MG63 (cell line): ENCODE data around the gene AIF1L. TPM values are rescaled to one million over a fixed set of nuclear protein-coding genes. Genes with fewer than 3 reads are reported as not detected.
A peak's percentile ranks its signal among the peaks of the same experiment; 100 is the strongest.

Source experiments
- DNase-seq: peaks from one replicate; pipeline ENCODE4 v3.0.0-alpha.2; 2020
- H3K27me3 ChIP-seq: fragments of 250-450 bp; sonication (Bioruptor Pico); 2 replicates; pipeline ENCODE4 v1.5.1; 2020; ENCODE audit warnings: mild to moderate bottlenecking, moderate library complexity
- H3K36me3 ChIP-seq: fragments of 250-450 bp; sonication (Bioruptor Pico); 2 replicates; pipeline ENCODE4 v1.5.1; 2020; ENCODE audit warnings: mild to moderate bottlenecking, moderate library complexity
- H3K4me3 ChIP-seq: fragments of 250-450 bp; sonication (Bioruptor Pico); 2 replicates; pipeline ENCODE4 v1.5.1; 2020; ENCODE audit warnings: mild to moderate bottlenecking, moderate library complexity
- H3K9me3 ChIP-seq: fragments of 250-450 bp; sonication (Bioruptor Pico); 2 replicates; pipeline ENCODE4 v1.5.1; 2020; ENCODE audit warnings: mild to moderate bottlenecking, moderate library complexity
- total RNA-seq: library from RNA; depleted of rRNA; stranded (reverse); fragments of >200 nt; shearing (Covaris generic); gene quantifications from 2 replicates; pipeline ENCODE4 v1.2.3, GENCODE V29; 2014; ENCODE audit warnings: low replicate concordance; rRNA removed

Gene AIF1L
- 24.1 and 25.7 TPM in 2 replicates for total RNA-seq

GRCh38 chr9:131096269-131097125, at the start of gene AIF1L:
Gene AIF1L, plus strand, starts transcription at chr9:131096531. Its CDS starts 99 bp downstream, at chr9:131096630.
- peak within 1 kb of the TSS; percentile 57 for H3K4me3 ChIP-seq
- DNase-seq: peak; percentile 77
- no peaks in the 10 kb centered on the region for H3K27me3 ChIP-seq
- no peaks in the 10 kb centered on the region; the same call in 1 of the 2 replicates for H3K36me3 ChIP-seq
- no peaks in the 10 kb centered on the region for H3K9me3 ChIP-seq

- no peak overlapping the region for H3K4me3 ChIP-seq
- H3K36me3 ChIP-seq: no peaks in the 10 kb centered on the region
- no peaks in the 10 kb centered on the region for H3K9me3 ChIP-seq
- peak; percentile 47 for DNase-seq
- no peaks in the 10 kb centered on the region for H3K27me3 ChIP-seq
These were observed 49.6 kb upstream of the AIF1L start for GRCh38 chr9:131046581-131047202.

DNA sequence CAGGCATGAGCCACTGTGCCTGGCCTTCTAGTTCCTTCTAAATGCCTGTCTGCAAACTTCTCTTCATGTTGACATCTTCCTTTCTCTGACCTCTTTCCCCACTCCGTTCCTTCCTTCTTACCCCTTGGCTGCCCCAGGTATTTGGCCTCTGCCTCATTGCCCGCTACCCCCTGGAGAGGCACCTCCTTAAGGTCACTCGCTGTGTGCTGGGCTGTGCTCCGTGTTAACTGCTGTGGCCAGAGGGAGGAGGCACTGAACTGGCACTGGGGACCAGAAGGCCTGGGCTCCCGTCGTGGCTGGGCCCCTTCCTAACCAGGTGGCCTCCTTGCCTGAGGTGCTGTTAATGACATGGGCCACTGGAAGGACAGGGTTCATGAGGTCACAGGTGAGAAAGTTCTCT, 48.0 kb upstream of the AIF1L start:
- no peaks in the 10 kb centered on the region for H3K36me3 ChIP-seq
- no peak for DNase-seq
- H3K4me3 ChIP-seq: no peak overlapping the region
- H3K9me3 ChIP-seq: no peaks in the 10 kb centered on the region
- H3K27me3 ChIP-seq: no peaks in the 10 kb centered on the region

GRCh38 chr9:131048820-131049219, 47.5 kb upstream of the AIF1L start:
- Histone ChIP-seq H3K27me3 (no peaks in the 10 kb centered on the region), H3K9me3 (no peaks in the 10 kb centered on the region), H3K36me3 (no peaks in the 10 kb centered on the region), H3K4me3 (no peak overlapping the region)
- DNase-seq: no peak

- H3K36me3 ChIP-seq: no peaks in the 10 kb centered on the region
- no peak for DNase-seq
- H3K9me3 ChIP-seq: no peaks in the 10 kb centered on the region
- no peaks in the 10 kb centered on the region for H3K27me3 ChIP-seq
- H3K4me3 ChIP-seq: no peak overlapping the region
These were observed 46.3 kb upstream of the AIF1L start for GRCh38 chr9:131049829-131050715.

- Histone ChIP-seq H3K27me3 (no peaks in the 10 kb centered on the region), H3K9me3 (no peaks in the 10 kb centered on the region), H3K4me3 (no peak overlapping the region), H3K36me3 (no peaks in the 10 kb centered on the region)
- DNase-seq: no peak
These were observed 45.5 kb upstream of the AIF1L start for GRCh38 chr9:131050831-131051230.

DNA sequence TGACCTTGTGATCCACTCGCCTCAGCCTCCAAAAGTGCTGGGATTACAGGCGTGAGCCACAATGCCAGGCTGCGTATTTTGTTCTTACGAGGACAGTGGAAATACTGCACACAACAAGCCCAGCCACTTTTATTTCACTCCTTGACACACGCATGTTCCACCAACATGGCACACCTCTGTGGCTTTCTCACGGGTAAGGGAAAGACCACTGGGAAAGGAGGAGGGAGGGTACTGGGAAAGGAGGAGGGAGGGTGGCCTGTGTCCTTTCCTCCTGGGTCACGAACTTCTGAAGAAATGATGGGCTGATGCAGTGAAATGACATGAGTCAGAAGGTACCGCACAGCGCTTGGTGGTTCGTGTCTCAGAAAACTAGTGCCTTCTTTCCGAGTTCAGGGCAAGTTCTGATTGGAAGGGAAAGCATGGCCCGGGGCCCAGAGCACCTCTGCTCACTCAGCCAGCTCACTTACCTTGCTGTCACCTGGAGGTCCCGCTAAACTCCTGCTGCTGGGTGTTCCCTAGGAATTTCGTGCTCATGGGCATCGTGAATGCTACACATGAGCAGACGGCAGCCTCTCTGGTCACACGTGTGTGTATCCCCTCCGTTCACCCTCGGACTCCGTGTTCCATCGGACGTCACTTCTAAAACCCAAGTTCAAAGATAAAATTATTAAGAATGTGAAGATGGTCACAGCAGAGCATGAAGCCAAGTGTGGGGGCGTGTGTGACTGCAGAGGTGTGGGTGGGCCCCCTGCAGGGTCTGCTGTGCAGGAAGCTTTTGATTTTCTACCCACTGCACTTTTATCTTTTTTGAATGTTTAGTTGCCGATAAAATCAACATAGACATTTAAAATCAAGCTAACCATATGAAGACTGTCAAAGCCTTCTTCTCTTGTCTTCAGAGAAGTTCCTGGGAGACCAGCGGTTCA, 44.5 kb upstream of the AIF1L start:
- Histone ChIP-seq H3K4me3 (no peak overlapping the region), H3K27me3 (no peaks in the 10 kb centered on the region)
- no peak for DNase-seq

DNA sequence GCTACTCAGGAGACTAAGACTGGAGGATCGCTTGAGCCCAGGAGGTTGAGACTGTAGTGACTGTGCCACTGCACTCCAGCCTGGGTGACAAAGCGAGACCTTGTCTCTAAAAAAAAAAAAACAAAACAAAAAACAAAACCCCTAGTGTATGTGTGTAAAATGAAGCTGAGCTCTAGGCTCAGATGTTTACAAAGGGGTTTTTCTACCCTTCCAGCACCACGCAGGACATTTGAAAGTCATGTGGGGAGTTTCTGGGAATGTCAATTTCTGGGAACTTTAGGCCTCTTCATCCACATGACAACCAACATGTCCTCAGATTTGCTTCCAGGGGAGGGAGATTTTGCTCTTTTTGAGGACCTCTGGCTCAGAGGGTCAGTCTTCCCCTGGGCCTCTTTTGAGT, 42.4 kb upstream of the AIF1L start:
- no peaks in the 10 kb centered on the region for H3K9me3 ChIP-seq
- H3K27me3 ChIP-seq: no peaks in the 10 kb centered on the region
- H3K4me3 ChIP-seq: no peak overlapping the region
- H3K36me3 ChIP-seq: no peaks in the 10 kb centered on the region
- no peak for DNase-seq

More for the DNA sequence above, 44.5 kb upstream of the AIF1L start:
- H3K9me3 ChIP-seq: no peaks in the 10 kb centered on the region
- no peaks in the 10 kb centered on the region for H3K36me3 ChIP-seq

GRCh38 chr9:131056781-131057506, 39.4 kb upstream of the AIF1L start:
- no peaks in the 10 kb centered on the region for H3K9me3 ChIP-seq
- H3K27me3 ChIP-seq: no peaks in the 10 kb centered on the region
- no peak for DNase-seq
- H3K4me3 ChIP-seq: no peak overlapping the region
- H3K36me3 ChIP-seq: no peaks in the 10 kb centered on the region

DNA sequence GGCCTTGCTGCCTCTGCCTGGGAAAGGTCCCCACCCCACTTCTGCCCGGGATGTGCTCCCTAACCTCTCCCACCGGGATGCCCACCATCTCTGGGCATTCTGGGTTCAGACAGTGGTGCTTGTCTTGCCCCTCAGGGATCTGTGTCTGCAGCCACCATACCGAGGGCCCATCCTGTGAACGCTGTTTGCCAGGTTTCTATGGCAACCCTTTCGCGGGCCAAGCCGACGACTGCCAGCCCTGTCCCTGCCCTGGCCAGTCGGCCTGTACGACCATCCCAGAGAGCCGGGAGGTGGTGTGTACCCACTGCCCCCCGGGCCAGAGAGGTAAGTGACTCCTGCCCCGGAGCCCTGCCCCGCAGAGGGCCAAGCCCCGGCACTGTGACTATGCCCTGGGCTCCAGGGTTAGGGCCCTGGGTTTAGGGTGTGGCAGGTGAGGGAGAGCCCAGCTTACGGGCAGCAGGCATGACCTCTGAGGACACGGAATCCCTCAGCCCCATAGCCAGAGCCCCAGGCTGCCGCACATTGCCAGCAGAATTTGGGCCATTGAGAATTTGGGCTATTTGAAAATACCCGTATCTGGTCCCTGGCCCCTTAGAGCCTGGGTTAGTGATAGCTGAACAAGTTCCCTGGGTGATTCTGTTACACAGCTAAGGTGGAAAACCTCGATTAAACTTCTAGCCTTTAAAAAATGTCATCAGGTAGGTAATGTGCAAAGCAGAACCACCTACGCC, 35.3 kb upstream of the AIF1L start:
- no peaks in the 10 kb centered on the region for H3K36me3 ChIP-seq
- H3K9me3 ChIP-seq: no peaks in the 10 kb centered on the region
- no peak for DNase-seq
- H3K27me3 ChIP-seq: no peaks in the 10 kb centered on the region
- H3K4me3 ChIP-seq: no peak overlapping the region

DNA sequence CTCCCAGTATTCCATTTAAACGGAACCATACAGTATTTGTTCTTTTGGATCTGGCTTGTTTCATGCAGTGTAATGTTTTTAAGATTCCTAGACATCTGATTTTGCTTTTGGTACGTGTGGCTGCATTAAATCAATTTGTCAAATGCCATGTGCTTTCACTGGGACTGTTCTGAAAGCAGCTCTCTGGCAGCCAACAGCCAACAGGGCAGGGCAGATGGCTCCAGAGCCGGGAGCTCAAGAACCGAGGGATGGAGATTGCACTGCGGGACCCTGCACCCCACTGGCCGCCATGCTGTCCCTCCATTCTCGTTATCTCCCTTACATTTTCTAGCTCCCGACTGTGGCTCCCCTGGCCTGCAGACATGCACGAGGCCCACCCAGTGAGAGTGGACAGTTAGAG, 33.4 kb upstream of the AIF1L start:
- H3K9me3 ChIP-seq: no peaks in the 10 kb centered on the region
- no peaks in the 10 kb centered on the region for H3K36me3 ChIP-seq
- DNase-seq: no peak
- no peaks in the 10 kb centered on the region for H3K27me3 ChIP-seq
- H3K4me3 ChIP-seq: no peak overlapping the region

DNA sequence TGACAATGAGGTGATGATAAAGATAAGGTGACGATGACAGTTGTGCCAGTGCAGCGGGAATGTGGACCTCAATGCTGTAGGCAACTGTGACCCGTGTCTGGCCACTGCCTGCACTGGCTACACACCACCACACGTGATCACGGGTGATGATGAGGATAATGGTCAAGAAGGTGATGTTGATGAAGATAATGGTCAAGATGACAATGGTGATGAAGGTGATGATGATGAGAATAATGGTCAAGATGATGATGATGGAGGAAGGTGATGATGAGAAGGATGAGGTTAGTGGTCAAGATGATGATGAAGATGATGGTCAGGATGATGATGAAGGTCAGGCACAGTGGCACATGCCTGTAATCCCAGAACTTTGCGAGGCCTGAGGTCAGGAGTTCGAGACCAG, 30.7 kb upstream of the AIF1L start:
- no peak overlapping the region for H3K4me3 ChIP-seq
- H3K36me3 ChIP-seq: no peaks in the 10 kb centered on the region
- DNase-seq: no peak
- H3K9me3 ChIP-seq: no peaks in the 10 kb centered on the region
- H3K27me3 ChIP-seq: no peaks in the 10 kb centered on the region

- DNase-seq: no peak
- H3K36me3 ChIP-seq: no peaks in the 10 kb centered on the region
These were observed 28.7 kb upstream of the AIF1L start for GRCh38 chr9:131067625-131068024.

DNA sequence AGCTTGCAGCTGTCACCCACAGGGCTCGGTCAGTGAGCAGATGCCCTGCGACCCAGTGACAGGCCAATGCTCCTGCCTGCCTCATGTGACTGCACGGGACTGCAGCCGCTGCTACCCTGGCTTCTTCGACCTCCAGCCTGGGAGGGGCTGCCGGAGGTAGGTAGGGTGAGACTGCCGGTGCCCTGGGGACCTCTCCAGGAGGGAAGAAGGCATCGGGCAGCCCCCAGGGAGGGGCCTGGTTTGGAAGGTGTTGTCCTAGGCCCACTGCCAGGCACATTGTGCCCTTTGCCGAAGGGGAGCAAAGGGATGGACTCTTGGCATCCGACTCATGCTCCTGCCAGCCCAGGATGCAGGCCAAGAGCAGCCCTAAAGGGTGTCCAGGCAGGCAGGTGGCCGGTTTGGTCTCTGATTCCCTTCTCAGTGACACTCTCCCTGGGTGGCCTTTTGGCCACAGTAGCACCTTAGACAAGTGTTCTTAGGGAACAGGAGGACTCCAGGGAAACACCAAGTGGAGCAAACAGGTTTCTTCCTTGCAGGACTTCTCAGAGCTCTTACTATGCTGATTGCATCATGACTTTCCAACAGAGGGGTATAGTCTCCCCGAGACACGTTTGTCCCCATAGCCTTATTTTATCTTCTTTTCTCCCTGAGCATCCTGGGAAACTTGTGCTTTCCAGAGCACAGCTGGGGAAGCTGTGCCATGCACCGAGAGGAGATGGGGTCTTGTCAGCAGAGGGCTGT, 28.1 kb upstream of the AIF1L start:
- no peaks in the 10 kb centered on the region for H3K9me3 ChIP-seq
- no peak overlapping the region for H3K4me3 ChIP-seq
- no peak for DNase-seq
- no peaks in the 10 kb centered on the region for H3K27me3 ChIP-seq
- H3K36me3 ChIP-seq: no peaks in the 10 kb centered on the region

More at GRCh38 chr9:131067625-131068024, 28.7 kb upstream of the AIF1L start:
- no peak overlapping the region for H3K4me3 ChIP-seq
- no peaks in the 10 kb centered on the region for H3K27me3 ChIP-seq
- H3K9me3 ChIP-seq: no peaks in the 10 kb centered on the region
